ENCODE results near the gene HPSE2.

HPSE2 gene

DNA sequence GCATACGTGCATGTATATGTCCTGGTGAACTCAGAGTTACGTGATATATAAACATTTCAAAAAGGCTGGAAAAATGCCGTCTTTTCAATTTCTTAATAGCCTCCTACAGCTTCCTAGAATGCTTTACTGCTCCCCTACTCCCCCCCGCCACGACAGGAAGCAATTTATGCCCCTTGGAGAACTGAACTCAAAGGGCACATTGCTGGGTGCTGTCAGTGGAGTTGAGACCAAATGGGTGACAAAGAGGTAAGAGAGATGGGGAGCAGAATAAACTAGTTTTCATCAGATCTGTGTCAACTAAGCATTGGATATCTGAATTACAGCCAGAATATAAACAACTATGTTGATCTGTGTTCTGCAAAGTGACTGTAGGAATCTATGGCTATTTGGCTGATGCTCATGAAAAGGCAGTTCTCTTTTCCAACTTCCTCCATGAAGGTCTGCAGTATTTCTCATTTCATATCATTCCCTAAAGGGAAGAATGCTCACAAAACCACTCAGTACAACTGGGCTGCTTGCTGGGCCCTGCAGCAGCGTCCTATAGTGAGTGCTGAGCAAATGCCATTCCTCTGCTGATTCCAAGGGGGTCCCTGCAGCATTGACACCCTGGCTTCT, 617.6 kb downstream of the HPSE2 start:
- no peak for TF ChIP-seq POLR2AphosphoS5 (IDR thresholded peaks at IDR 0.05; ENCODE audit: low read depth, low read length)
- no peak for TF ChIP-seq FOXP2 (optimal IDR thresholded peaks at IDR 0.05; ENCODE audit: borderline replicate concordance, extremely low read depth, extremely low read length, insufficient read depth)
- TF ChIP-seq, protein P1, sequence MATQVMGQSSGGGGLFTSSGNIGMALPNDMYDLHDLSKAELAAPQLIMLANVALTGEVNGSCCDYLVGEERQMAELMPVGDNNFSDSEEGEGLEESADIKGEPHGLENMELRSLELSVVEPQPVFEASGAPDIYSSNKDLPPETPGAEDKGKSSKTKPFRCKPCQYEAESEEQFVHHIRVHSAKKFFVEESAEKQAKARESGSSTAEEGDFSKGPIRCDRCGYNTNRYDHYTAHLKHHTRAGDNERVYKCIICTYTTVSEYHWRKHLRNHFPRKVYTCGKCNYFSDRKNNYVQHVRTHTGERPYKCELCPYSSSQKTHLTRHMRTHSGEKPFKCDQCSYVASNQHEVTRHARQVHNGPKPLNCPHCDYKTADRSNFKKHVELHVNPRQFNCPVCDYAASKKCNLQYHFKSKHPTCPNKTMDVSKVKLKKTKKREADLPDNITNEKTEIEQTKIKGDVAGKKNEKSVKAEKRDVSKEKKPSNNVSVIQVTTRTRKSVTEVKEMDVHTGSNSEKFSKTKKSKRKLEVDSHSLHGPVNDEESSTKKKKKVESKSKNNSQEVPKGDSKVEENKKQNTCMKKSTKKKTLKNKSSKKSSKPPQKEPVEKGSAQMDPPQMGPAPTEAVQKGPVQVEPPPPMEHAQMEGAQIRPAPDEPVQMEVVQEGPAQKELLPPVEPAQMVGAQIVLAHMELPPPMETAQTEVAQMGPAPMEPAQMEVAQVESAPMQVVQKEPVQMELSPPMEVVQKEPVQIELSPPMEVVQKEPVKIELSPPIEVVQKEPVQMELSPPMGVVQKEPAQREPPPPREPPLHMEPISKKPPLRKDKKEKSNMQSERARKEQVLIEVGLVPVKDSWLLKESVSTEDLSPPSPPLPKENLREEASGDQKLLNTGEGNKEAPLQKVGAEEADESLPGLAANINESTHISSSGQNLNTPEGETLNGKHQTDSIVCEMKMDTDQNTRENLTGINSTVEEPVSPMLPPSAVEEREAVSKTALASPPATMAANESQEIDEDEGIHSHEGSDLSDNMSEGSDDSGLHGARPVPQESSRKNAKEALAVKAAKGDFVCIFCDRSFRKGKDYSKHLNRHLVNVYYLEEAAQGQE (IDR thresholded peaks at IDR 0.05; ENCODE audit: insufficient read depth in 1 of 2, low read depth in 2 of 2, low read length in 2 of 2): no peak
- TF ChIP-seq SIN3A (IDR thresholded peaks at IDR 0.05; ENCODE audit: borderline replicate concordance, insufficient read depth, low read length): no peak
- no peak for TF ChIP-seq TAF1 (IDR thresholded peaks at IDR 0.05; ENCODE audit: borderline replicate concordance, insufficient read depth, low read length)

DNA sequence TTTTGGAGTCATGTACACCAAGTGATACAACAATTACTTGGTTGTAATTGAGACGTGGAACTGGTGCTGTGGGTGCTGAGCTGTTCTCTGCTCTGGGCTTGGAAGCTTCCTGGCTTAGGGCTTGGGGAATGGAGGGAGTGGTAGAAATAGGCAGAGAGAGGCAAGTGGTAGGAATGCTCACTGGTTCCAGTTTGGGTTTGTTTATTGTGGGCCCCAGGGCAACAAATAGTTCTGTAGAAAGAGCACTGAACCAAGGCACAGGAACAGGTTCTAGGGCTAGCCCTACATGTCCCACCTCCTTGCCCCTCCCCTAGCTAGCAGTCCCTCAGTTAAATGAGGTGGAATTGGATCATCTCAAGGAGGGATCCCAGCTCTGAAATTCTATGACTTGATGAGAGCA, 622.2 kb downstream of the HPSE2 start:
- TF ChIP-seq FOXP2 (optimal IDR thresholded peaks at IDR 0.05; ENCODE audit: borderline replicate concordance, extremely low read depth, extremely low read length, insufficient read depth) (no peak), POLR2AphosphoS5 (IDR thresholded peaks at IDR 0.05; ENCODE audit: low read depth, low read length) (no peak), TAF1 (IDR thresholded peaks at IDR 0.05; ENCODE audit: borderline replicate concordance, insufficient read depth, low read length) (no peak), SIN3A (IDR thresholded peaks at IDR 0.05; ENCODE audit: borderline replicate concordance, insufficient read depth, low read length) (no peak)
- TF ChIP-seq, protein P1 (IDR thresholded peaks at IDR 0.05; ENCODE audit: insufficient read depth in 1 of 2, low read depth in 2 of 2, low read length in 2 of 2): no peak

DNA sequence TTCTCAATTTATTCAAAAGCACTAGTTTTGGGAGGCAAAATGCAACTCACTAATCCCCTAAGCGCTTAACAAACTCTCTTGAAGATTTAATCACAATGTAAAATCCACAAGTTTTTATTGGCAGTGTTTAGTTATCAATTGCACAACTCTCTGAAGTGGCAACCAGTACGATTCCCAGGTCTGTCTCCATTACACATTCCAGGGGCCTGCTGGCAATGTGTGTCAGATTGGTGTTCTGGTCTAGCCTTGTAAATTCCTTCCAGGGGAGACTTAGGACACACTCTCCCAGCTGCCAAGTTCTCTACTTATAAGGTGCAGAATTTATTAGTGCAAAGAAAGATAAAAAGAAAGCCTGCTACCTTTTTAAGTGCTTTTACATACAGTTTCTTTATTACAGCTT, 624.2 kb downstream of the HPSE2 start:
- TF ChIP-seq POLR2AphosphoS5 (IDR thresholded peaks at IDR 0.05; ENCODE audit: low read depth, low read length) (no peak), FOXP2 (optimal IDR thresholded peaks at IDR 0.05; ENCODE audit: borderline replicate concordance, extremely low read depth, extremely low read length, insufficient read depth) (no peak), TAF1 (IDR thresholded peaks at IDR 0.05; ENCODE audit: borderline replicate concordance, insufficient read depth, low read length) (no peak), SIN3A (IDR thresholded peaks at IDR 0.05; ENCODE audit: borderline replicate concordance, insufficient read depth, low read length) (no peak)
- TF ChIP-seq, protein P1 (IDR thresholded peaks at IDR 0.05; ENCODE audit: insufficient read depth in 1 of 2, low read depth in 2 of 2, low read length in 2 of 2): no peak

DNA sequence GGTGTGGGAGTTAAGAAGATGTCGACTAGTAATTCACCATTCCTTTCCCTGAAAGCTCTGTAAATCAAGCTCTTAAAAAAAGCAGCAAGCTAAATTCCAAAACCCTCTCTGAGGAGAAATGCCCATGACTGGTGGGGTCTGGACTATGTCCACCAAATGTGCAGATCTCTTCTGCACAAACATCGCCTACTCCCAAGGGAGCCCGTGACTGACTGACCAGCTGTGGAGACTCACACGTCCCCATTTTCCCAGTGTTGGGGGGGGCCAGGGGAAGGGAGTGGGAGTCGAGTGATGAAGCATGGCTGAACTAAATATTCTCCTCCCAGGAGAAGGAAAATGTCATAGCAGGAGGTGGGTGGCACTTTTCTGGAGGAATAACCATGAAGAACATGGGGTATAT, 624.8 kb downstream of the HPSE2 start:
- TF ChIP-seq, protein P1 (IDR thresholded peaks at IDR 0.05; ENCODE audit: insufficient read depth in 1 of 2, low read depth in 2 of 2, low read length in 2 of 2): no peak
- TF ChIP-seq SIN3A (IDR thresholded peaks at IDR 0.05; ENCODE audit: borderline replicate concordance, insufficient read depth, low read length): no peak
- no peak for TF ChIP-seq FOXP2 (optimal IDR thresholded peaks at IDR 0.05; ENCODE audit: borderline replicate concordance, extremely low read depth, extremely low read length, insufficient read depth)
- no peak for TF ChIP-seq POLR2AphosphoS5 (IDR thresholded peaks at IDR 0.05; ENCODE audit: low read depth, low read length)
- TF ChIP-seq TAF1 (IDR thresholded peaks at IDR 0.05; ENCODE audit: borderline replicate concordance, insufficient read depth, low read length): no peak

Measured in PFSK-1 (cell line).